Stimulated activated CD8-positive, alpha-beta memory T cell treated with anti-CD3 and anti-CD28 coated beads, Interleukin-2, amount 100 ng/mL, for 48 hours (primary cell): Measurements from ENCODE around the gene SCUBE3.
A peak's percentile ranks its signal among the peaks of the same experiment; 100 is the strongest.

ENCODE experiments used
- DNase-seq, 2 donors: peaks; one replicate each; pipeline ENCODE4 v3.0.0-alpha.2; 2020; ENCODE audit warnings: low read depth in 2 of 2

Gene SCUBE3

DNA sequence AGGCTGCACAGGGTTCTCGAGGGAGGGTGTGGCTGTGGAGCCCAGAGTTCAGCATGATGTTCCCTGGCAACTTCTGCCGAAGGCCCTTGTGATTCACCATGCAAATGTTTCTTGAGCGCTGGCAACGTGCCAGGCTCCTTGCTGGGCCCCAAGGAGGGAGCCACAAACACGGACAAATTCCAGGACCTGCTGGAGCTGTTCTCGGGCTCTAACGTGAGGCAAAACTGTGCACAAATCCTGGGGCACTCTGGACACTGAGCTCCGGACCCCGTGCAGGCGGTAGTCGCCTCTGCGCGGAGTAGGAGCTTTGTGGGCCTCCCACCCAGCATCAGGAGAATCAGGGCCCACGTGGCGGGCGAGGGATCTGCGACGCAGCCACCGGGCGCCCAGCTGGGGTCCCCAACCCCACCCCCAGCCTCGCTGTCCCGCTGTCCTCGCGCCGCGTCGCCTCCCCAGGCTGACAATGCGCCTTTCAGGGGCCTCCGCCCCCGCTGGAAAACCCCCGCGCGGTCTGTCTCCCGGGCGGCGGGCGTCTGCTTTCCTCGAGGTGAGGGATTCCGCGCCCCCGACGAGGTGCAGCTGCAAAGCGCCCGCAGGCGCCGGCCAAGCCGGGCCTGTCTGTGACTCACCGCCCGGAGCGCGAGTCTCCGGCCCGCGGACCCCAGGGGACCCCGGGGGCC, 31.7 kb upstream of the SCUBE3 start:
- DNase-seq: no peak

DNA sequence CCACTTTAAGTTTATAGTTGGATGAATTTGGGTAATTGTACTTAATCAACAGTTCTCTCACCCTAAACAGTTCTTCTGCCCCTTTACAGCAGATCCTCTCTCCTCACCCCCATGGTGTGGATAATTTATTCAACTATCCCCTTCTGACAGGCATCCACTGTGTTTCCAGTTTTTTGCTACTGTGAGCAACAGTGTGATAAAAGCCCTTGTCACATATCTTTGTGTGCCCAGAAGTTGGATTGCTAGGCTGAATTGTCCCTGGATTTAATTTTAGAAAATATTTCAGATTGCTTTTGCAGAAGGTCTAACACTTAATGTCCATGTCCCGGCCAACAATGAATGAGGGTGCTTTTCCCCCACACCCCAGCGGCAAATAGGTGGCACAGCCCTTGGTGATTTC, 30.5 kb upstream of the SCUBE3 start:
- no peak for DNase-seq

DNA sequence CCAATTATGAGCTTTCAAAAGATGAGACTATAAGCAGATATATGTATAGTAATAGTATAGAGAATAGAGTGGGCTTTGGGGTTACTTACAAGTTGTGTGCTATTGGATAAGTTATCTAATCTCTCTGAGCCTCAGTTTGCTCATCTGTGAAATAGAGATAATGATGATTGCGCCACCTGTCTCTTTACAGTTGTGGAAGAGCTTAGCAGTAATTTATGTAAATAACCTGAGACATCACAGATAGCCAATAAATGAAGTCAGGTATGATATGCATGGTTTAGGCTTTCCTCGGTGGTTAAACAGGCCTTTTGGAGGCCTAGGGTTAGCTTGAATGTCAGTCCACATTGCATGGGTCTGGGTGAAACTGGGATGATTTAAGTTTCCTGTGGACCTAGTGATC, 29.8 kb upstream of the SCUBE3 start:
- DNase-seq: no peak

DNA sequence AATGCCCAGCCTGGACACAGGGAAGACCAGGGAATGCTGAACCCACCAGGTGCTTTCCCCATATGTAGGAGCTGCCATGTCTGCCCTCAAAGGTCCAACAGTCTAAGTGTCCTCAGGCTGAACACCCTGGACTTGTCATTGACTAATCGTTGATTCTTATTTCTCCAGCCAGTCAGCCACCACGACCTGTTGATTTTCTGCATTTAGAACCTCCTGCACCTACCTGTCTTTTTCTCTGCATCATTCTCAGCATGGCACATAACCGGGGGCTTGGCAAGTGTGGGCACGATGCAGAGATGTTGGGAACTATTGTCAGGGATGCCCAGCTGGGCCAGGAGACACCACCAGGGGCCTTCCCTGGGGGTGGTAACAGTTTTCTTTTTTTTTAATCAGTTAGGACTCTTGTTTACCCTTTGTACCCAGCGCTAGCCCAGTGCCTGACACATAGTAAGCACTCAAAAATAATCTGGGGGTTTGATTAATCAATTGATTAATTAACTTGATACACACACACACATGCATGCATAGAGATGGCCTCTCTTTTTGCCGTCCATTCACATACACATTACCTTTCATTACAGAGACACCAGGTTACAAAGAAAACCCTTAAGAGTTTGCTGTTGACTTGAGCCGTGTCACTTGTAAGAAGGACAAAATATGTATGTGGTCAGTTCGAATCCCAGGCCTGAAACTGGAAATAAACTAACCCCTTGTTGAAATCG, 29.0 kb upstream of the SCUBE3 start:
- no peak for DNase-seq

DNA sequence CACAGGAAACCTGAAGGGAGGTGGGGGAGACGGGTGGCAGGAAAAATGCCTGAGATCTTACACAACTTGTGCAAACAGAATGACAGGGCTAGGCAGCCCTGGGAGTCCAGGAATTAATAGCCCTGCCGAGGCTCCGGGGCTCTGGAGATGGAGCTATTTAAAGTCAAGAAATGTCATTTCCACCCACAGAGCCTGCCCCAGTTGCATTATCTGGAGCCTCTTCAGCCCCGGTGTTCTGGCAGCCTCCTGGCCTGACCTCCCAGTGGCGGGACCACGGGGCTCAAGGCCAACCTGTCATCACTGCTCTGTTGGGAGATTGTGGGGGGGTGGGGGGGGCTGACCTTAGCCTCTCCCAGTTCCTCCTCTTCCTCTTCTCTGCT, 28.5 kb upstream of the SCUBE3 start:
- DNase-seq: no peak

DNA sequence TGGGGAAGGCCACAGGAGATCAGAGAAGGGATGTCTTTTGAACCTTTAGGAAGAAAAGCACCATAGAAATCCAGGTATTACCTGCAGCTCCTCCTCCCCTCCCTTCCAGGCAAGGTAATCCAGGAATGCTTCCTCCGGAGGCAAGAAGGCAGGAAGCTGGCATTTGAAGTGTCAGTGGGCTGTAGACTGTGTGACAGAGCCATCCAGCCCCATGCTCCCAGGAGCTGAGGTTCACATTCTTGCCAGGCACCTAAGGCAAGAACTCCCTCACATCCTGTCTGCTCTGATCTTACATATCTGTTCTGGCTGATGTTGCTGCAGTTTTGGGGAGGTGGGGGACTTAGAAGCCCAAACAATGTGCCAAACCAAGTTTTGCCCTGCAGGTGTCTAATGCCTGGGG, 27.8 kb upstream of the SCUBE3 start:
- no peak for DNase-seq

DNA sequence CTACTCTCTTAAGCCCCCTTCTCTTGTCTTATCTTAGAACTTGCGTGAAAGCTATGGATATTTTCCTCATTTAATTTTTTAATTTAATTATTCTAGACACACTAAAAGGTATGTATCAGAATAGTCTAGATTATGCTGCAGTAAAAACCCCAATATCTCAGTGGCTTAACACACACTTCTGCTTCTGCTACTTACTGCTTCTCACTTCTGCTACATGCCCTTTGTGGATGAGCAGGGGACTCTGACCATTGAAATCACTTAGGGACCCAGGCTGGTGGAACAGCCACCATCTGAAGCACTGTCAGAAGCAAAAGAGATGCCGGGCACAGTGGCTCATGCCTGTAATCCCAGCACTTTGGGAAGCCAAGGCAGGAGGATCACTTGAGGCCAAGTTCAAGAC, 27.2 kb upstream of the SCUBE3 start:
- DNase-seq: no peak

DNA sequence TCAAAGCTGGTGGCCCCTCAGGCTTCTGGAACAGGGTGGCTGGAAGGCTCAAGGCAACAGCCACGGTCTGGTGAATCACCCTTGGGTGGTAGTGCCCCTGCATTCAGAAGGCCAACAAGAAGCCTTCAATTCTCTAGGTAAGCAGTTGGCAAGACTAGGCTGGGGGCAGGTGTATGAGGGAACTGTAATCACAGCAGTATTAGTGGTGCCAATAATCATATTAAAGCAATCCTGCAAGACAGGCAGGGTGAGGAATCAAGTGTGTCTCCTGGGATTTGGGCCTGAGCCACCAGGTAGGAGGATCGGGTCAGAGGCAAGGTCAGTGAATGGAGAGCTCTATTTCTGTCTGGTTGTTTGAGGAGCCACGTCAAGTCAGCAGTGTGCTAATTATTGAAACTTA, 24.9 kb upstream of the SCUBE3 start:
- DNase-seq: no peak

DNA sequence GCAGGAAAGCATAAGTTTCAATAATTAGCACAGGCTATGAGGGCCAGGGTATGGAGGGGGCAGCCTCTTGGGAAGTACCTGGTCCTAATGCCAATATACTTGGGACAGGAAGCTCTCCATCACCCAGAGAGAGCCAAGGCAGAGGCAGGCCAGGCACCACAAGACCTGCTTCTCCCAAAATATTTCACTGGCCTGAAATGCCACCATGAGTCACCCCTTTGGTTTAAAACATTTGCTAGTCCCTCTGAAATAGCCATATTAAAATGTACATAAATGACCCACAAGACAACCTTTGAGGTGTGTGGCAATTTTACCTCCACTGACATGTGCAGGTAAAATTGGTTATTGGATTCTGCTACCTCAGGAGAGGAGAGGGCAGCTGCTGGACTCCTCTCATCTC, 23.4 kb upstream of the SCUBE3 start:
- DNase-seq: no peak

DNA sequence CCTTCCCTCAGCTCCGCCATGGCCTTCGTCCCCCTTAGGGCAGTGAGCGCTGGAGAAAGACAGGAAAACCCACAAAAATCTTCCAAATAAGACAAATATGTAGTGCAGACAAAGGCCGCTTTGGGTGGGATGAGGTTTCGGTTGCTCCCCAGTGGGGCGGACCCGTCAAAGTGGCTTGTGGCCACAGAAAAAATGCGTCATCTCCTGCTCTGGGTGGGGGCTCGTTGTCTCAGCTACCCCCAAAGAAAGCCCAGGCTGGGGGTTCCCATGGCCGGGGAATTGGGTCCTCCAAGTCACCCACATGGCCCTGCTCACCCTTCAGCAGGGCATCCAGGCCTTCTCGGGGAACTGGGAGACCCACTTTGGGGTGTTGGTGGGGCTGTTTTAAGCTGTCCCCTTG, 21.9 kb upstream of the SCUBE3 start:
- peak in 1 of 2 donors; percentile 15 for DNase-seq

DNA sequence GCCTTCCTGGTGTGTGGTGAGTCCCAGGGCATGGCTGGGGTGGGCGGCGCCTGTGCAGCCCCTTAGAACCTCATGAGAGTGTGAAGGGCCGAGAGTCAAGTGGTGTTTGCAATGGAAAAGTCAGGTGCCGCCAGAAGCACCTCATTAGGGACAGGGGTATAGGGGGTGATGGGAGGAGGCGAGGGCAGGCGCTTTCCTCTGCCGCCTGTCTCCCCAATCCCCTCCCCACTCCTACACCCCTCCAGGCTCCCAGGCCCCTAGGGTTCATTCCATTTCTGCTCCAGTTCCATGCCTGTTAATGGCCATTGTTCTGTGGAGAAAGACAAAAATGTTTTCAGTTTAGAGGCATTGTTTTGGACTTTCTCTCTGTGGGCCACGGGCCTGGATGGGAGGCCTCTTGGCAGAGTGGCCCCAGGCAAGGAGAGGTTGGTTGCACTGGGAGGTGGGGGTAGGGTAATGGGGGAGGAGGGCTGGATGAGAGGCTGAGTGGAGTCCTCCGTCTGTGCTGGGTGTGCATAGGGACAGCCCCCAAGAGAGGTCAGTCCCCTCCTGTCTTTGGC, 21.4 kb upstream of the SCUBE3 start:
- DNase-seq: no peak

DNA sequence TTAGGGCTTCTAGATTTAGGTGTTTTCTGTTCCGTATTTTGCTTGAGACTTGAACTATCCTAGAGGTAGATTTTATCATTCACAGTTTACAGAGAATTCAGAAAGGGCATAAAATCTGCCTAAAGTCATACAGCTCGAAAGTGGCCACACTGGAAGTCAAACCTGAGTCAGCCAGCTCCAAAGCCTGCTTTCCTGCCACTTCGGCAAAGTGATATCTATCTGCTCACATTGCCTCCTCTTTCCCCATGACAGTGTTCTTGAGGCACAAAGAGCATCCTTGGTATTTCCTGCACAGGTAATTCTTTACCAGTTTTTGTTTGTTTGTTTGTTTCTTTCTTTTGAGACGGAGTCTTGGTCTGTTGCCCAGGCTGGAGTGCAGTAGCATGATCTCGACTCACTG, 19.4 kb upstream of the SCUBE3 start:
- DNase-seq: no peak

DNA sequence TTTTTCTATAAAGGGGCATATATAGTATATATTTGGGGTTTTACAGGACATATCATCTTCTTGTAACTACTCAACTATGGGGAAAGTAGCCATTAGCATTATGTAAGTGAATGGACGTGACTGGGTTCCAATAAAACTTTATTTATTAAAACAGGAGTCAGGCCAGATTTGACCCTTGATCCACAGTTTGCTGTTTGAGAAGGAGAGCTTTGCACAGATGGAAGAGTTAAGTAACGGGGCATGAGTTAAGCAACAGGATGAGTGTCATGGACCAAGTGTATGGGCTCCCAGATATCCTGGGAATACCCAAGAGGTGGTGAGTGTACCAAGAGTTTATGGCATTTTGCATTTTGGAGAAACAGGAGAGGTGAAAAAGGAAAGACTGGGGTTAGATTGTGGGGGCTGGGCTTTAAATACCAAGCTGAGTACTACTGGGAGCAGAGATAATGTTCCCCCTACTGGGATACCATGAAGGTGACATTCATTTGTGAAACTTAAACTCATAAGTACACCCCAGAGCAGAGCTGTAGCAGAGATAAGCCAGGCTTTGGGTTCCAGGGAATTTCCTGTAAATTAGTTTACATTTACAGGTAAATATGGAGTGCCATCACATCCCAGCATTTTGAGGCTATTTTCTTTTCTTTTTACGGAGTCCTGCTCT, 18.5 kb upstream of the SCUBE3 start:
- no peak for DNase-seq

DNA sequence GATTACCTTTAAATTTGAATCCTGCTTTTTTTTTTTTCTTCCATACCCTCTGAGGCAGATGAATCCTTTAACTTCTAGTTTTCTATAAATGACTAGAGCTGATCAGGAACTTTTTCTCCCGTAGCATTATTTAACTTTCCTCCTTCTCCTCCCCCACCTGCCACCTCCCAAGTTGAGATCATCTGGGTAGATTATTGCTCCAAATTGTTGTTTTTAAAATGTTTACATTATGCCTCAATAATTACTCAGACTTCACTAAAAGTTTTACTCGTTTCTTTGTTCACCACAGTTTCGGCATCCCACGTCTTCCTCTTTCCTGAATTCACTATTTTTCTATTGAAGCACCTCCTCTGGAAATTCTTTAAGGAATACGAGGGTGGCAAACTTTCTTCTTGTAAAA, 16.6 kb upstream of the SCUBE3 start:
- no peak for DNase-seq

DNA sequence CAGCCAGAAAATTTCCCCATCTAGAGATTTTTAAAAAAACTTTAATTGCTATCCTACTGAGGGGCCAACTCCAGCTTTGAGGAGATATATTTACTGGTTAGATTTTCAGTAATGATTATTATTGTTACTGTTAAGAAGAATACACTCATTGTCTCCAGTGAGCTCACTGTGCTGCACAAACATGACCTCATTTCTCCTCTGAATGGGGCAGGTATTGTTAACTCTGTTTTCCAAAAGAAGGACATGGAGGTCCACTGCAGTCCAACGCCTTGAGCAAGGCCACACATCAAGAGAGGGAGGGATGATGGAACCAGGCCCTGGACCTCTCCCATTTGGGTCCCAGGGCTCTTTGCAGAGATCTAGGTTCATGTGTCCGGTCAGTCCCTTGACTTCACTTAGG, 13.9 kb upstream of the SCUBE3 start:
- DNase-seq: no peak

DNA sequence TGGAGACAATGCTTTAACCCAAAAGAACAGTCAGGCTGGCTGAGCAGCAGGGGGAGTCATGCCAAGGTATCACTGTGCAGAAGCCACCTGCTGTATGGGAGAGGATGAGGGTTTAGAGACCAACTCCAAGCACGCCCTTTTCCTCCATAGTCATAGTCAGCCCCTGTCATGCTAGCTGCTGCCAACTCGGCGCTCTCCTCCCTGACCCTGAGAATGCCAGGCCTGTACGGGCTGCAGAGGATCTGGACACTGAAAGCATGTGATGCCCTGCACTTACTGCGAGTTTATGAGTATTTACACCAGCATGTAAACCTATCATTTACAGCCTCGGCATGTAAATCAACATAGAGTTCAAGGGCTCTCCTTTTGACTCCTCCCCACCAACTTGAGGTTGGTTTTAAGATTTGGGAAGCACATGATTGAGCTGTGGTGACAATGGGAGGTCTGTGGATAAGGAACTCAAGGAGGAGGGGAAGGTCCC, 11.7 kb upstream of the SCUBE3 start:
- DNase-seq: no peak

DNA sequence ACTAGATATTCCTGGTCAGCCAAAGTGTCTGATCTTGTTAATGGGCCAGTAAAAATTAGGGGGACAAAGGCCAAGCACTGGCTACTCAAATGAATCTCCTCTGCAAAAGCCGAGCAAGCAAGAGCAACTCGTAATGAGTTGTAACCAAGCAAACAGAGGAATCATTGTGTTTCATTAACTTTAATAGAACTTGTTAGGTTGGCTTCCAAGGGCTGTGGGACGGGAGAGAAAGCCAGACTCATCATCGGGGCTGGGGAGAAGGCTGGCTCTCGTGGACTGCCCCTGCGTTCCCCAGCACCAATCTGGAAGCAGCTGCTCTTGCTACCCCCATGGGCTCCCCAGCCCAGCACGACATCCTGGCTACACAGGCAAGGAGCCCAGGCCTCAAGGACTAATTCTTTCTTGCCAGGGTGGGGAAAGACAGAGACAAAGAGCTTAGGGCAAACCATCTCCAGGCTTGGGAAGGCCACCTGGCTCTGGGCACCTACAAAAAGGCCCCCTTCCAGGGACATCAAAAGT, 10.5 kb upstream of the SCUBE3 start:
- no peak for DNase-seq

DNA sequence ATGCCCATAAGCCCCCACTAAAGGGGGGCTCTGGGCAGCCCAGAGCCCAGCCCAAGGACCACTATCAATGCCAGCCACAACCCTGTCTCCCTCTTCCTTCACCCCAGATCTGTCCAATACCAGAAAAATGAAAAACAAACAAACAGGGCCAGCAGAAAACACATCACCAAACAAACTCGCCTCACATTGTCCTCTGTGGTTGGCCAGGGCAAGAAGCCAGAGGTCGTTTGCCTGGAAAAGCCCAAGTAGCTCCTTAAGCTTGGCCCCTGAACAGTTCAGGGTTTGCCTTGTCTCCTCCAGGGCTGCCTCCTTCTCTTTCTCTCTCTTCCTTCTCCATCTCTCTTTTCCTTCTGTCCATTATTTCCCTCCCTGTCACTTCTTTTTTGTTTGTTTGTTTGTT, 10.1 kb upstream of the SCUBE3 start:
- DNase-seq: no peak

DNA sequence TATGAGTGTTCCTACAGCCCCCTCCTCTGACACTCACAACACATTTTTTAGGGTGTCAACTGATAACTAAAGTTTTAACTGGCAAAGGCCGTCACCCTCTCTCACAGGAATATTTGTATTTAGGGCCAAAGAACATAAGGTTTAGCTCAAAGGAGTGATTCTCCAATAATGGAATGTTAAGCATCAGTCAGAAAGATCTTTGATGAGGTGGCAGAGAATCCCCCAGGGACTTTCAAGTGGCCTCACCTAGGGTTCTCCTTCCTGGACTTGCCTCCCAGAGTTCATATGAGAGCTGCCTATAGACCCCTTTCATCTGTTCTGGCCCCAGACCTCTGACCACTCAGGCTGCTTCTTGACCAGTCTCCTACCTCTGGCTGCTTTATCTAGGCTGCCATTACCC, 7.4 kb upstream of the SCUBE3 start:
- no peak for DNase-seq

DNA sequence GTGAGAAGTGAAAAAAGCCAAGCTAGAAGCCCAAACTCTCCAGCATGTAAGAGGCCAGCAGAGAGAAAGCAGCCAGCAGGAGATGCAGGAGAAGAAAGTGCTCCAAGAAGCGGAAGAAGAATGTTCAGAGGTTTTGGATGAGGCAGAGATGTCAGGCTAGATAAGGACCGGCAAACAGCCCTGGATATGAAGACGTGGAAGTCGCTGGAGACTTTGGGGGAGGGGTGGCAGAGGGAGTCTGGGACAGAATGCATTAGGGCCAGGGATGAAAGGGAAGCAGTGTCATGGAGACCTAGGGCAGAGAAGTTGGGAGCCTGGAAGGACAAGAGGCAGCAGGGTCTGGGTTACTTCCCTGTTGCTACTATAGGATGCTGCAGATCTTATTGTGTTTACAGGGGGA, 5.3 kb upstream of the SCUBE3 start:
- no peak for DNase-seq

DNA sequence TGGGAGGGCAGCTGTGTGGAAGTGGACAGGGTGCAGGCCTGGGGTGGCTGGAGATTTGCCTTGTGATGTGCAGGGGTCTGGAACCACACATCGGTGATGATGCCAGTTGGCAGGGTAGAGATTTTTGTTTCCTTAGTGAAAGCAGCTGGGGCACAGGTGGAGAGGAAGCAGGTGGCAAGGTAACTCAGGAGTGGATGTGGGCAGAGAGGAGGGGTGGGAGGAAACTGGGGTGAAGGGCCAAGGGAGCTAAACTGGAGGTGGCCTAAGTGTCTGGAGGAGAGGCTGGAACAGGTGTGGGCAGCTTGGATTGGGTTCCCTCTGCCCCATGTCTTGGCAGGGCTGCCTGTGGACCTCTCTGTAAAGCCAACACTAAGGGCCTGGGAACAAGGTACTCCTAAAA, 4.7 kb upstream of the SCUBE3 start:
- DNase-seq: no peak

DNA sequence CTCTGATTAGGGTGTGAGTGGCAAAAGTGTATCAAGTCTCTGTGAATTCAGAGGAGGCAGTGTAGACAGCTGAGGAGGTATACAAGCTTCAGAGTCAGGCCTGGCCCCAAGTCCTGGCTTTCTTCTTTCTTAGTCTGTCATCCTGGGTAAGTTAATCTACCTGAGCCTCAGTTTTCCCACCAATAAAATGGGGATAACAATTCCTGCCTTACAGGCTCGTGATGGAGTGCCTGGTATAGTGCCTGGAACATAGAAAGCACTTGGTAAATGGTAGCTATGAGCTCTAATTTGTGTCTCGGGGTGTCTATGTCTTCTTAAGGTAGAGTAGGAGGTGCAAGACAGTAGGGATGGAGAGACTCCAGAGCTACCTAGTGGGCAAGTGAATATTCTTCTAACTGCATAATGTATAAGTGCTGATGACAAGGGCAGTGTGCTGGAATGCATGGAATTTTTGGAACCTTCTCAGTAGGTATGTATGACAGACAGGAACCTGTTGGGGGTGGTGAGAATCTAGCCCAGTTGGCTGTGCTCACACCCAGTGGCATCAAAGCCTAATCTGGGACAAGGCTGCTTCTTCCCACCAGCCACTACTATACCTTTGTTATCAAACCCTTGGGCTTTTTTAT, 4.0 kb upstream of the SCUBE3 start:
- DNase-seq: no peak
